IMR-90 (cell line): ENCODE data around the gene HMGCLL1. TPM values are rescaled to one million over a fixed set of nuclear protein-coding genes. Genes with fewer than 3 reads are reported as not detected.

Experiments
- ATAC-seq: fragments of 200-7000 bp; cut with Tn5 transposase; 2 replicates; pipeline ENCODE4 v1.9.1; 2020; ENCODE audit warnings: low read depth, mild to moderate bottlenecking, moderate library complexity
- BruUV-seq: library from RNA; stranded (reverse); fragments of 400-500 nt; replicated peaks from 2 replicates; lab custom pipeline; 2021; lab: Mats Ljungman, UMichigan
- CTCF ChIA-PET: fragments of 300-600 bp; formaldehyde crosslinking; extraction: SDS; loops from one replicate; lab custom pipeline; 2021; ENCODE audit warnings: antibody characterized with exemption; lab: Yijun Ruan, JAX
- POLR2A ChIA-PET: fragments of 300-600 bp; sonication (Branson Sonifier 250); formaldehyde crosslinking; loops from one replicate; lab custom pipeline; 2022; ENCODE audit warnings: antibody characterized with exemption; ENCODE audit not compliant: unreplicated experiment; lab: Charles Lee
- DNase-seq: peaks from one replicate; pipeline ENCODE4 v3.0.0; 2013
- H2AFZ ChIP-seq: replicated peaks from 2 replicates; pipeline ENCODE3; 2013; ENCODE audit warnings: low read length, mild to moderate bottlenecking; ENCODE audit not compliant: poor library complexity
- H2AK5ac ChIP-seq: 2 replicates; pipeline ENCODE4 v1.6.1; 2013; ENCODE audit warnings: low read depth, low read length, inconsistent platforms
- H2AK9ac ChIP-seq: replicated peaks from 2 replicates; pipeline ENCODE3; 2013; ENCODE audit warnings: mild to moderate bottlenecking, low read depth, low read length, moderate library complexity; ENCODE audit not compliant: poor library complexity
- H2BK120ac ChIP-seq: 2 replicates; pipeline ENCODE4 v1.6.1; 2013; ENCODE audit warnings: low read depth, low read length, inconsistent platforms
- H2BK15ac ChIP-seq: 3 replicates; pipeline ENCODE4 v1.6.1; 2013; ENCODE audit warnings: low read depth, low read length, inconsistent platforms
- H2BK20ac ChIP-seq: 2 replicates; pipeline ENCODE4 v1.6.1; 2013; ENCODE audit warnings: low read depth, mild to moderate bottlenecking, inconsistent platforms, low read length, moderate library complexity
- H2BK5ac ChIP-seq: 2 replicates; pipeline ENCODE4 v1.6.1; 2013; ENCODE audit warnings: mild to moderate bottlenecking, low read depth, low read length, inconsistent platforms; ENCODE audit not compliant: poor library complexity, severe bottlenecking
- H3K14ac ChIP-seq: replicated peaks from 2 replicates; pipeline ENCODE4 v1.6.1; 2013; ENCODE audit warnings: low read depth, low read length, inconsistent platforms
- H3K18ac ChIP-seq: 2 replicates; pipeline ENCODE4 v1.6.1; 2013; ENCODE audit warnings: low read depth, low read length, control low read depth
- H3K23ac ChIP-seq: 2 replicates; pipeline ENCODE4 v1.6.1; 2013; ENCODE audit warnings: low read depth, low read length, inconsistent platforms
- H3K27ac ChIP-seq: 2 replicates; pipeline ENCODE4 v1.5.1; 2013; ENCODE audit warnings: mild to moderate bottlenecking, control low read depth, low read length; ENCODE audit not compliant: insufficient read depth
- H3K27me3 ChIP-seq: 2 replicates; pipeline ENCODE4 v1.6.1; 2013; ENCODE audit warnings: low read length; ENCODE audit not compliant: control insufficient read depth, insufficient read depth
- H3K36me3 ChIP-seq: 2 replicates; pipeline ENCODE4 v1.6.1; 2013; ENCODE audit warnings: low read length, mixed read lengths; ENCODE audit not compliant: control insufficient read depth, insufficient read depth
- H3K4ac ChIP-seq: 2 replicates; pipeline ENCODE4 v1.6.1; 2013; ENCODE audit warnings: low read depth, low read length, inconsistent platforms
- H3K4me1 ChIP-seq: 2 replicates; pipeline ENCODE4 v1.6.1; 2013; ENCODE audit warnings: low read length, mixed read lengths; ENCODE audit not compliant: control insufficient read depth, insufficient read depth
- H3K4me2 ChIP-seq: 2 replicates; pipeline ENCODE4 v1.6.1; 2013; ENCODE audit warnings: low read depth, mild to moderate bottlenecking, control low read depth, low read length, moderate library complexity
- H3K4me3 ChIP-seq: 2 replicates; pipeline ENCODE4 v1.5.1; 2013; ENCODE audit warnings: low read depth, mild to moderate bottlenecking, control low read depth, low read length, moderate library complexity; ENCODE audit not compliant: insufficient read depth
- H3K56ac ChIP-seq: 2 replicates; pipeline ENCODE4 v1.6.1; 2013; ENCODE audit warnings: low read length, inconsistent platforms; ENCODE audit not compliant: insufficient read depth; ENCODE audit errors: extremely low read depth
- H3K79me1 ChIP-seq, 2 experiments: 2 replicates each; pipeline ENCODE4 v1.6.1; 2013; ENCODE audit warnings: low read length in 2 of 2, inconsistent platforms in 1 of 2, low read depth in 1 of 2
- H3K9ac ChIP-seq: 2 replicates; pipeline ENCODE4 v1.6.1; 2013; ENCODE audit warnings: low read depth, low read length, control low read depth
- H3K9me1 ChIP-seq: 2 replicates; pipeline ENCODE4 v1.6.1; 2013; ENCODE audit warnings: low read length, inconsistent platforms; ENCODE audit not compliant: insufficient read depth
- H3K9me3 ChIP-seq: 2 replicates; pipeline ENCODE4 v1.6.1; 2013; ENCODE audit warnings: low read length; ENCODE audit not compliant: control insufficient read depth, insufficient read depth
- H4K20me1 ChIP-seq: 2 replicates; pipeline ENCODE4 v1.6.1; 2013; ENCODE audit warnings: low read length, inconsistent platforms; ENCODE audit not compliant: insufficient read depth
- H4K5ac ChIP-seq: 2 replicates; pipeline ENCODE4 v1.6.1; 2013; ENCODE audit warnings: mild to moderate bottlenecking, low read depth, low read length, control low read depth
- H4K8ac ChIP-seq, 2 experiments: 2 replicates each; pipeline ENCODE4 v1.6.1; 2013; ENCODE audit warnings: low read depth in 2 of 2, low read length in 2 of 2, control low read depth in 1 of 2, inconsistent platforms in 1 of 2
- H4K91ac ChIP-seq: 2 replicates; pipeline ENCODE4 v1.6.1; 2013; ENCODE audit warnings: low read depth, low read length, inconsistent platforms; ENCODE audit not compliant: insufficient read depth
- BHLHE40 ChIP-seq: fragments of 150-350 bp; IDR thresholded peaks from 2 replicates; pipeline ENCODE4 v1.6.1; 2016; ENCODE audit warnings: mild to moderate bottlenecking, low read depth, low read length
- CEBPB ChIP-seq: IDR thresholded peaks from 2 replicates; pipeline ENCODE4 v1.6.1; 2012; ENCODE audit warnings: low read depth, low read length, improper control_type of control experiment
- CHD1 ChIP-seq: IDR thresholded peaks from 2 replicates; pipeline ENCODE4 v1.6.1; 2012; ENCODE audit warnings: low read depth, low read length, improper control_type of control experiment
- MAFK ChIP-seq: IDR thresholded peaks from 2 replicates; pipeline ENCODE4 v1.6.1; 2012; ENCODE audit warnings: low read depth, low read length, improper control_type of control experiment
- NFE2L2 ChIP-seq: fragments of 150-350 bp; IDR thresholded peaks from 2 replicates; pipeline ENCODE4 v1.6.1; 2016; ENCODE audit warnings: low read depth, mild to moderate bottlenecking, low read length
- RAD21 ChIP-seq: IDR thresholded peaks from 2 replicates; pipeline ENCODE4 v1.6.1; 2012; ENCODE audit warnings: low read length, improper control_type of control experiment
- RFX5 ChIP-seq: IDR thresholded peaks from 2 replicates; pipeline ENCODE4 v1.8.0; 2012; ENCODE audit warnings: low read depth, mild to moderate bottlenecking, low read length, moderate library complexity
- WGBS, 2 experiments: methylation state at CpG; one replicate each; pipeline versions ENCODE4 v1.1.5 to v1.1.7; 2013; ENCODE audit warnings: missing lambda C conversion rate in 2 of 2; ENCODE audit not compliant: insufficient read length in 1 of 2; ENCODE audit errors: extremely low coverage in 2 of 2; 5-methylcytosine and 5-hydroxymethylcytosine counted together
- dilution Hi-C: fragments of 300-500 bp; cut with HindIII; formaldehyde crosslinking; loops from one replicate; pipeline ENCODE4 v1.14.3; 2018; ENCODE audit warnings: low sequenced_read_pairs; ENCODE audit not compliant: unreplicated experiment
- in situ Hi-C: fragments of 300-500 bp; cut with MboI; formaldehyde crosslinking; loops from 3 replicates; pipeline ENCODE4 v1.14.3; 2019; ENCODE audit warnings: low sequenced_read_pairs, inconsistent platforms, mixed read lengths
- intact Hi-C: fragments of 100-400 bp; cut with micrococcal nuclease; formaldehyde crosslinking; loops from 2 replicates; pipeline ENCODE4 v1.10.0; 2022
- polyA plus RNA-seq, 3 experiments: library from polyadenylated mRNA; depleted of rRNA; stranded (reverse); fragments of >200 nt; gene quantifications; 2 replicates each; pipeline ENCODE4 v1.2.3, GENCODE V29; 2012; ENCODE audit warnings: low replicate concordance in 1 of 3
- total RNA-seq: library from RNA; depleted of rRNA; stranded (reverse); fragments of >200 nt; gene quantifications from 2 replicates; pipeline ENCODE4 v1.2.3, GENCODE V29; 2012
- TF ChIP-seq, protein P1 (sequence below): fragments of 150-350 bp; IDR thresholded peaks from 2 replicates; pipeline ENCODE4 v1.6.1; 2016; ENCODE audit warnings: low read depth, mild to moderate bottlenecking, low read length, moderate library complexity, borderline replicate concordance
- TF ChIP-seq, protein P2 (sequence below): conservative IDR thresholded peaks from 2 replicates; pipeline ENCODE4 v1.5.1; 2012; ENCODE audit warnings: mild to moderate bottlenecking, low read depth, low read length, improper control_type of control experiment

The HMGCLL1 gene
- total and polyA plus RNA-seq, 2 of the 4 experiments (the other 2 are of a cell fraction) = 0.03 TPM; not detected in 1

DNA sequence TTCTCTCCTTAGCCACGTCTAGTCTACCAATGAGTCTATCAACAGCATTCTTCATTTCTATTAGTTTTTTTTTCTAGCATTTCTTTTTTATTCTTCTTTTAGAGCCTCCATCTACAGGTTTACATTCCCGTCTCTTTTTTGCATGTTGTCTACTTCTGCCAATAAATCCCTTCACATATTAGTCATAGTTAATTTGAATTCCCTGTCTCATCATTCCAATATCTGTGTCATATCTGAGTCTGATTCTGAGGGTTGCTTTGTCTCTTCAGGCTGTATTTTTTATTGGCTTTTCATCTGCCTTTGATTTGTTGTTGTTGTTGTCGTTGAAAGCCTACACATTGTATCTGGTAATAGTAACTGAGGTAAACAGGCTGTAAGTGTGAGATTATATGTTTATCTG lies 104.6 kb downstream of the HMGCLL1 start:
- no peaks in the 10 kb centered on the region for H3K79me1 ChIP-seq
- peaks cover 2% of the 10 kb centered on the region; the same call in 1 of the 2 replicates for H3K4me1 ChIP-seq
- H2BK15ac ChIP-seq = no peak overlapping the region
- H4K91ac ChIP-seq = no peak overlapping the region
- WGBS, 2 experiments = 83% methylated on average over 1 of the region's 3 CpGs; no CpG with 5 or more reads in 1 of the 2 experiments
- no peaks in the 10 kb centered on the region for H3K9me3 ChIP-seq
- ChIA-PET POLR2A (no interaction called here), CTCF (interaction anchor here (0.5 to 0.8 kb wide), 2 partner anchors 29 to 1743 kb away, joined by 3 to 5 read pairs; no protein-coding TSS in a partner anchor)
- no TSS peak for BruUV-seq
- H2AK9ac ChIP-seq = no peak overlapping the region
- no peak overlapping the region for H2AFZ ChIP-seq
- H3K56ac ChIP-seq = no peak overlapping the region
- H2AK5ac ChIP-seq = no peak overlapping the region
- ATAC-seq = no peak
- no peak overlapping the region for H4K8ac ChIP-seq
- H4K20me1 ChIP-seq = no peaks in the 10 kb centered on the region
- H3K14ac ChIP-seq = no peak overlapping the region
- H4K5ac ChIP-seq = no peak overlapping the region
- H3K9me1 ChIP-seq = no peaks in the 10 kb centered on the region
- H3K4me3 ChIP-seq = no peak overlapping the region
- H3K27me3 ChIP-seq = no peaks in the 10 kb centered on the region
- H2BK5ac ChIP-seq = no peak overlapping the region
- H3K36me3 ChIP-seq = no peaks in the 10 kb centered on the region
- TF ChIP-seq, protein P1, sequence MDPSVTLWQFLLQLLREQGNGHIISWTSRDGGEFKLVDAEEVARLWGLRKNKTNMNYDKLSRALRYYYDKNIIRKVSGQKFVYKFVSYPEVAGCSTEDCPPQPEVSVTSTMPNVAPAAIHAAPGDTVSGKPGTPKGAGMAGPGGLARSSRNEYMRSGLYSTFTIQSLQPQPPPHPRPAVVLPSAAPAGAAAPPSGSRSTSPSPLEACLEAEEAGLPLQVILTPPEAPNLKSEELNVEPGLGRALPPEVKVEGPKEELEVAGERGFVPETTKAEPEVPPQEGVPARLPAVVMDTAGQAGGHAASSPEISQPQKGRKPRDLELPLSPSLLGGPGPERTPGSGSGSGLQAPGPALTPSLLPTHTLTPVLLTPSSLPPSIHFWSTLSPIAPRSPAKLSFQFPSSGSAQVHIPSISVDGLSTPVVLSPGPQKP = no peak
- TF ChIP-seq BHLHE40 (no peak), CEBPB (no peak), NFE2L2 (no peak), RAD21 (no peak), CHD1 (no peak), MAFK (no peak), RFX5 (no peak)
- TF ChIP-seq, protein P2, sequence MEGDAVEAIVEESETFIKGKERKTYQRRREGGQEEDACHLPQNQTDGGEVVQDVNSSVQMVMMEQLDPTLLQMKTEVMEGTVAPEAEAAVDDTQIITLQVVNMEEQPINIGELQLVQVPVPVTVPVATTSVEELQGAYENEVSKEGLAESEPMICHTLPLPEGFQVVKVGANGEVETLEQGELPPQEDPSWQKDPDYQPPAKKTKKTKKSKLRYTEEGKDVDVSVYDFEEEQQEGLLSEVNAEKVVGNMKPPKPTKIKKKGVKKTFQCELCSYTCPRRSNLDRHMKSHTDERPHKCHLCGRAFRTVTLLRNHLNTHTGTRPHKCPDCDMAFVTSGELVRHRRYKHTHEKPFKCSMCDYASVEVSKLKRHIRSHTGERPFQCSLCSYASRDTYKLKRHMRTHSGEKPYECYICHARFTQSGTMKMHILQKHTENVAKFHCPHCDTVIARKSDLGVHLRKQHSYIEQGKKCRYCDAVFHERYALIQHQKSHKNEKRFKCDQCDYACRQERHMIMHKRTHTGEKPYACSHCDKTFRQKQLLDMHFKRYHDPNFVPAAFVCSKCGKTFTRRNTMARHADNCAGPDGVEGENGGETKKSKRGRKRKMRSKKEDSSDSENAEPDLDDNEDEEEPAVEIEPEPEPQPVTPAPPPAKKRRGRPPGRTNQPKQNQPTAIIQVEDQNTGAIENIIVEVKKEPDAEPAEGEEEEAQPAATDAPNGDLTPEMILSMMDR = no peak
- no peak overlapping the region for H3K9ac ChIP-seq
- no peak overlapping the region for H3K18ac ChIP-seq
- intact Hi-C loops = no loop called here
- dilution Hi-C loops = no loop called here
- H2BK120ac ChIP-seq = no peak overlapping the region
- H3K23ac ChIP-seq = no peak overlapping the region
- H2BK20ac ChIP-seq = no peak overlapping the region
- H3K4me2 ChIP-seq = no peak overlapping the region
- no peak overlapping the region for H3K4ac ChIP-seq
- in situ Hi-C loops = no loop called here
- DNase-seq = peak; percentile 10
- no peak overlapping the region for H3K27ac ChIP-seq
